Esophagus squamous epithelium (tissue), 5 donors: Measurements from ENCODE around the gene FANCE. TPM values are rescaled to one million over a fixed set of nuclear protein-coding genes. Genes with fewer than 3 reads are reported as not detected.

Experiments
- DNase-seq: peaks from one replicate; lab custom pipeline; 2025; lab: John Stamatoyannopoulos, UW
- H3K27ac ChIP-seq, 4 donors: fragments of 200-600 bp; sonication (generic); one replicate each; pipeline ENCODE4 v1.5.1; 2016 to 2019; ENCODE audit warnings: mild to moderate bottlenecking in 1 of 4
- H3K27me3 ChIP-seq, 4 donors: fragments of 200-600 bp; sonication (generic); 1 replicate in 3 of 4; 2 replicates in 1 of 4; pipeline versions ENCODE4 v1.5.1 to v1.6.0; 2017 to 2021; ENCODE audit warnings: antibody characterized with exemption in 1 of 4
- H3K36me3 ChIP-seq, 3 donors: fragments of 200-600 bp; sonication (generic); one replicate each; pipeline ENCODE4 v1.5.1; 2016 to 2019
- H3K4me1 ChIP-seq, 3 donors: fragments of 200-600 bp; sonication (generic); one replicate each; pipeline ENCODE4 v1.5.1; 2017 to 2019
- H3K4me3 ChIP-seq, 4 donors: fragments of 200-600 bp; sonication (generic); 1 replicate in 3 of 4; 2 replicates in 1 of 4; pipeline ENCODE4 v1.5.1; 2016 to 2019; ENCODE audit warnings: mild to moderate bottlenecking in 2 of 4, moderate library complexity in 1 of 4
- H3K9me3 ChIP-seq, 3 donors: fragments of 200-600 bp; sonication (generic); one replicate each; pipeline ENCODE4 v1.5.1; 2016 to 2019
- POLR2A ChIP-seq, 4 donors: fragments of 450-650 bp; IDR thresholded peaks; one replicate each; pipeline ENCODE4 v1.6.1; 2017; ENCODE audit warnings: antibody characterized with exemption in 4 of 4, mild to moderate bottlenecking in 4 of 4, moderate library complexity in 3 of 4
- WGBS, 2 donors: methylation state at CpG; one replicate each; pipeline ENCODE4 v1.1.5; 2018; 5-methylcytosine and 5-hydroxymethylcytosine counted together
- intact Hi-C: fragments of 100-400 bp; cut with DNase I; formaldehyde crosslinking; loops from one replicate; pipeline ENCODE4 v1.15.0; 2022
- total RNA-seq, 4 donors: library from RNA; depleted of rRNA; stranded (reverse); fragments of >200 nt; gene quantifications; one replicate each; pipeline ENCODE4 v1.1.0, GENCODE V29; 2016
- TF ChIP-seq, protein P1 (sequence below), 6 experiments: fragments of 450-650 bp in 4 of 6; fragments of 200-600 bp in 2 of 6; sonication (generic) in 2 of 6; IDR thresholded peaks; one replicate each; pipeline ENCODE4 v1.5.1; 2016 to 2019; ENCODE audit warnings: antibody characterized with exemption in 6 of 6, mild to moderate bottlenecking in 4 of 6, moderate library complexity in 4 of 6
- donor health status: DM: yes; HTN: yes; CAD: no.

The FANCE gene
- total RNA-seq, 4 donors from 2014 or later = 6.9 to 15.5 (median 8.0) TPM

GRCh38 chr6:35488517-35488862, 36.4 kb downstream of the FANCE start:
- TF ChIP-seq, protein P1, sequence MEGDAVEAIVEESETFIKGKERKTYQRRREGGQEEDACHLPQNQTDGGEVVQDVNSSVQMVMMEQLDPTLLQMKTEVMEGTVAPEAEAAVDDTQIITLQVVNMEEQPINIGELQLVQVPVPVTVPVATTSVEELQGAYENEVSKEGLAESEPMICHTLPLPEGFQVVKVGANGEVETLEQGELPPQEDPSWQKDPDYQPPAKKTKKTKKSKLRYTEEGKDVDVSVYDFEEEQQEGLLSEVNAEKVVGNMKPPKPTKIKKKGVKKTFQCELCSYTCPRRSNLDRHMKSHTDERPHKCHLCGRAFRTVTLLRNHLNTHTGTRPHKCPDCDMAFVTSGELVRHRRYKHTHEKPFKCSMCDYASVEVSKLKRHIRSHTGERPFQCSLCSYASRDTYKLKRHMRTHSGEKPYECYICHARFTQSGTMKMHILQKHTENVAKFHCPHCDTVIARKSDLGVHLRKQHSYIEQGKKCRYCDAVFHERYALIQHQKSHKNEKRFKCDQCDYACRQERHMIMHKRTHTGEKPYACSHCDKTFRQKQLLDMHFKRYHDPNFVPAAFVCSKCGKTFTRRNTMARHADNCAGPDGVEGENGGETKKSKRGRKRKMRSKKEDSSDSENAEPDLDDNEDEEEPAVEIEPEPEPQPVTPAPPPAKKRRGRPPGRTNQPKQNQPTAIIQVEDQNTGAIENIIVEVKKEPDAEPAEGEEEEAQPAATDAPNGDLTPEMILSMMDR (IDR thresholded peaks at IDR 0.05) = no peak
- TF ChIP-seq POLR2A (IDR thresholded peaks at IDR 0.05) = no peak
- 60 to 72% methylated on average over 8 to 9 of the region's 9 CpGs for WGBS, 2 donors
- Histone ChIP-seq H3K4me1 (peaks cover 72 to 98% (median 80%) of the 10 kb centered on the region in 3 donors), H3K36me3 (peaks cover 0 to 14% (median 0%) of the 10 kb centered on the region in 3 donors), H3K4me3 (no peak overlapping the region), H3K27me3 (peaks cover 0 to 5% (median 0%) of the 10 kb centered on the region in 4 donors), H3K27ac (peak overlapping the region; percentile 91 to 99 (median 96)), H3K9me3 (no peaks in the 10 kb centered on the region)
- intact Hi-C loops = no loop called here
- no peak for DNase-seq

DNA sequence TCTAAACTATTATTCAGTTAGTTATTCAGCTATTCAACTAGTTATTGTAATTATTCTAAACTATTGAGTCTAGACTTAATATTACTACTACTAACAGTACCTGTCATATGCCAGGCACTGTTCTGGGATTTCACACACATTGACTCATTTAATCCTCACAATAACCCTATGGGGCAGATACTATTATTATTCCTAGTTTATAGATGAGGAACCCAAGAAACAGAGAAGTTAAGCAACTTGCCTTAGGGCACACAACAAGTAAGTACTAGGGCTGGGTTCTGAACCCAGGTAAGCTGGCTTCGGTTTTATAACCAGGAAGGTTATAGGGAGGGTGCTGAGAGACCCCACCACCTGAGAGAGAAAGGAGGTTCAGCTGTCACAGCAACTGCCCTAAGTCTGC, 36.9 kb downstream of the FANCE start:
- H3K27ac ChIP-seq = peak overlapping the region; percentile 86 to 99 (median 96)
- DNase-seq = no peak
- peaks cover 0 to 12% (median 0%) of the 10 kb centered on the region in 3 donors for H3K36me3 ChIP-seq
- H3K9me3 ChIP-seq = no peaks in the 10 kb centered on the region
- peaks cover 77 to 100% (median 84%) of the 10 kb centered on the region in 3 donors for H3K4me1 ChIP-seq
- TF ChIP-seq POLR2A (IDR thresholded peaks at IDR 0.05) = no peak
- TF ChIP-seq, protein P1 (IDR thresholded peaks at IDR 0.05) = no peak
- intact Hi-C loops = no loop called here
- H3K27me3 ChIP-seq = peaks cover 0 to 5% (median 0%) of the 10 kb centered on the region in 4 donors
- 22 to 100% methylated on average over 1 of the region's 1 CpG for WGBS, 2 donors
- no peak overlapping the region for H3K4me3 ChIP-seq

- Histone ChIP-seq H3K9me3 (no peaks in the 10 kb centered on the region), H3K4me3 (peak overlapping the region in 3 of 4 donors; percentile 23 to 48 (median 25)), H3K4me1 (peaks cover 83 to 100% (median 88%) of the 10 kb centered on the region in 3 donors), H3K27ac (peak overlapping the region; percentile 95 to 99 (median 97)), H3K36me3 (peaks cover 0 to 4% (median 0%) of the 10 kb centered on the region in 3 donors), H3K27me3 (peaks cover 0 to 5% (median 0%) of the 10 kb centered on the region in 4 donors)
- TF ChIP-seq POLR2A (IDR thresholded peaks at IDR 0.05) = no peak
- TF ChIP-seq, protein P1 (IDR thresholded peaks at IDR 0.05) = no peak
- intact Hi-C loops = no loop called here
- 12 to 27% methylated on average over 8 to 9 of the region's 28 CpGs for WGBS, 2 donors
- DNase-seq = no peak
Observed at GRCh38 chr6:35489995-35490791, 38.1 kb downstream of the FANCE start.

GRCh38 chr6:35490821-35491557, 38.9 kb downstream of the FANCE start:
- no peak for DNase-seq
- peaks cover 0 to 4% (median 0%) of the 10 kb centered on the region in 3 donors for H3K36me3 ChIP-seq
- TF ChIP-seq, protein P1 (IDR thresholded peaks at IDR 0.05) = no peak
- TF ChIP-seq POLR2A (IDR thresholded peaks at IDR 0.05) = no peak
- intact Hi-C loops = no loop called here
- H3K4me3 ChIP-seq = peak overlapping the region in 3 of 4 donors; percentile 23 to 48 (median 25)
- peak overlapping the region; percentile 95 to 99 (median 97) for H3K27ac ChIP-seq
- H3K27me3 ChIP-seq = peaks cover 0 to 5% (median 0%) of the 10 kb centered on the region in 4 donors
- 47 to 57% methylated on average over 5 to 8 of the region's 8 CpGs for WGBS, 2 donors
- peaks cover 78 to 100% (median 83%) of the 10 kb centered on the region in 3 donors for H3K4me1 ChIP-seq
- H3K9me3 ChIP-seq = no peaks in the 10 kb centered on the region
